ENCODE results near the gene NTRK2.

Gene NTRK2

GRCh38 chr9:84807431-84807830 is 137.9 kb downstream of the NTRK2 start:
- TF ChIP-seq, protein P1, sequence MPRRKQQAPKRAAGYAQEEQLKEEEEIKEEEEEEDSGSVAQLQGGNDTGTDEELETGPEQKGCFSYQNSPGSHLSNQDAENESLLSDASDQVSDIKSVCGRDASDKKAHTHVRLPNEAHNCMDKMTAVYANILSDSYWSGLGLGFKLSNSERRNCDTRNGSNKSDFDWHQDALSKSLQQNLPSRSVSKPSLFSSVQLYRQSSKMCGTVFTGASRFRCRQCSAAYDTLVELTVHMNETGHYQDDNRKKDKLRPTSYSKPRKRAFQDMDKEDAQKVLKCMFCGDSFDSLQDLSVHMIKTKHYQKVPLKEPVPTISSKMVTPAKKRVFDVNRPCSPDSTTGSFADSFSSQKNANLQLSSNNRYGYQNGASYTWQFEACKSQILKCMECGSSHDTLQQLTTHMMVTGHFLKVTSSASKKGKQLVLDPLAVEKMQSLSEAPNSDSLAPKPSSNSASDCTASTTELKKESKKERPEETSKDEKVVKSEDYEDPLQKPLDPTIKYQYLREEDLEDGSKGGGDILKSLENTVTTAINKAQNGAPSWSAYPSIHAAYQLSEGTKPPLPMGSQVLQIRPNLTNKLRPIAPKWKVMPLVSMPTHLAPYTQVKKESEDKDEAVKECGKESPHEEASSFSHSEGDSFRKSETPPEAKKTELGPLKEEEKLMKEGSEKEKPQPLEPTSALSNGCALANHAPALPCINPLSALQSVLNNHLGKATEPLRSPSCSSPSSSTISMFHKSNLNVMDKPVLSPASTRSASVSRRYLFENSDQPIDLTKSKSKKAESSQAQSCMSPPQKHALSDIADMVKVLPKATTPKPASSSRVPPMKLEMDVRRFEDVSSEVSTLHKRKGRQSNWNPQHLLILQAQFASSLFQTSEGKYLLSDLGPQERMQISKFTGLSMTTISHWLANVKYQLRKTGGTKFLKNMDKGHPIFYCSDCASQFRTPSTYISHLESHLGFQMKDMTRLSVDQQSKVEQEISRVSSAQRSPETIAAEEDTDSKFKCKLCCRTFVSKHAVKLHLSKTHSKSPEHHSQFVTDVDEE (CRISPR knock-in tag; IDR thresholded peaks at IDR 0.05), result no peak
- TF ChIP-seq TOX (CRISPR knock-in tag; IDR thresholded peaks at IDR 0.05; ENCODE audit: borderline replicate concordance), result no peak
- no peak for TF ChIP-seq ZNF565 (CRISPR knock-in tag; conservative IDR thresholded peaks at IDR 0.05; ENCODE audit: low read depth)
- no peak for TF ChIP-seq RARB (CRISPR knock-in tag; IDR thresholded peaks at IDR 0.05)
- no peak for TF ChIP-seq PATZ1 (CRISPR knock-in tag; IDR thresholded peaks at IDR 0.05; ENCODE audit: borderline replicate concordance)
- no peak for TF ChIP-seq TCF4 (CRISPR knock-in tag; IDR thresholded peaks at IDR 0.05; ENCODE audit: borderline replicate concordance)
- TF ChIP-seq GLIS3 (CRISPR knock-in tag; IDR thresholded peaks at IDR 0.05), result no peak
- ATAC-seq, result no peak

DNA sequence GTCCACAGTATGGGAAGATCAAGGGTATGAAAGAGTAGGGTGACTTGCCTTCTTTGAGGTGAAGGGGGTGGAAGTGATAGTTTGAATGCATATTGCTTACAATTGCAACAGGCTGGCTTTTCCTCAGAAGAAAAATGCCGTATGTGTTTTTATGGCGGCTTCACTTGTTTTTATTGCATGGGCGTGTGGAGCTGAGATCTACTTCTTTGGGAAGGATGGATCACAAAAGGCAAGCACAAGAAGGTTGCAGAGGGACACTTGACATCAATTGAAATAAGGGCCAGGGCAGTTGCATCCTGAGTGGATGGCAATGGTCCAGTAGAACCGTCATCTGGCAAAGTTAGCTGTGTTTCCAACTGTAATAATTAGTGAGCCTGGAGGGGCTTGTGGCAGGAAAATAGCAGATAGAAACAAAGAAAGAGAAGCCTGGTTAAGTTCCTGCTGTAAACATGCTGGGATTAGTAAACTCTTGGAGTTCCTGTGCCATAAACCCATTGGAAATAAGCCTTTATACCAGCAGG is 138.4 kb downstream of the NTRK2 start:
- ATAC-seq, result no peak
- TF ChIP-seq ZNF70 (CRISPR knock-in tag; IDR thresholded peaks at IDR 0.05), result peak; percentile 94
- TF ChIP-seq CSDC2 (CRISPR knock-in tag; IDR thresholded peaks at IDR 0.05), result no peak
- no peak for TF ChIP-seq ZFP3 (CRISPR knock-in tag; IDR thresholded peaks at IDR 0.05)
- TF ChIP-seq, protein P2, sequence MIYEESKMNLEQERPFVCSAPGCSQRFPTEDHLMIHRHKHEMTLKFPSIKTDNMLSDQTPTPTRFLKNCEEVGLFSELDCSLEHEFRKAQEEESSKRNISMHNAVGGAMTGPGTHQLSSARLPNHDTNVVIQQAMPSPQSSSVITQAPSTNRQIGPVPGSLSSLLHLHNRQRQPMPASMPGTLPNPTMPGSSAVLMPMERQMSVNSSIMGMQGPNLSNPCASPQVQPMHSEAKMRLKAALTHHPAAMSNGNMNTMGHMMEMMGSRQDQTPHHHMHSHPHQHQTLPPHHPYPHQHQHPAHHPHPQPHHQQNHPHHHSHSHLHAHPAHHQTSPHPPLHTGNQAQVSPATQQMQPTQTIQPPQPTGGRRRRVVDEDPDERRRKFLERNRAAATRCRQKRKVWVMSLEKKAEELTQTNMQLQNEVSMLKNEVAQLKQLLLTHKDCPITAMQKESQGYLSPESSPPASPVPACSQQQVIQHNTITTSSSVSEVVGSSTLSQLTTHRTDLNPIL (CRISPR knock-in tag; IDR thresholded peaks at IDR 0.05; ENCODE audit: low read depth), result no peak
- TF ChIP-seq TOX (CRISPR knock-in tag; IDR thresholded peaks at IDR 0.05; ENCODE audit: borderline replicate concordance), result no peak
- no peak for TF ChIP-seq ZFP30 (CRISPR knock-in tag; IDR thresholded peaks at IDR 0.05)
- no peak for TF ChIP-seq PATZ1 (CRISPR knock-in tag; IDR thresholded peaks at IDR 0.05; ENCODE audit: borderline replicate concordance)
- TF ChIP-seq ZNF8 (CRISPR knock-in tag; IDR thresholded peaks at IDR 0.05), result no peak

GRCh38 chr9:84808416-84808815 is 138.9 kb downstream of the NTRK2 start:
- no peak for ATAC-seq
- no peak for TF ChIP-seq ZNF8 (CRISPR knock-in tag; IDR thresholded peaks at IDR 0.05)
- no peak for TF ChIP-seq ZNF565 (CRISPR knock-in tag; conservative IDR thresholded peaks at IDR 0.05; ENCODE audit: low read depth)
- TF ChIP-seq SNAI2 (CRISPR knock-in tag; IDR thresholded peaks at IDR 0.05), result no peak
- TF ChIP-seq, protein P1 (CRISPR knock-in tag; IDR thresholded peaks at IDR 0.05), result no peak
- TF ChIP-seq RARB (CRISPR knock-in tag; IDR thresholded peaks at IDR 0.05), result no peak
- TF ChIP-seq CSDC2 (CRISPR knock-in tag; IDR thresholded peaks at IDR 0.05), result no peak
- no peak for TF ChIP-seq GLIS3 (CRISPR knock-in tag; IDR thresholded peaks at IDR 0.05)
- no peak for TF ChIP-seq ISL1 (CRISPR knock-in tag; IDR thresholded peaks at IDR 0.05)
- no peak for TF ChIP-seq TCF4 (CRISPR knock-in tag; IDR thresholded peaks at IDR 0.05; ENCODE audit: borderline replicate concordance)
- TF ChIP-seq PPARA (CRISPR knock-in tag; IDR thresholded peaks at IDR 0.05; ENCODE audit: borderline replicate concordance), result no peak
- TF ChIP-seq ZFP3 (CRISPR knock-in tag; IDR thresholded peaks at IDR 0.05), result no peak
